Thyroid gland (tissue), 4 donors: ENCODE data around the gene SYTL3.

Experiments used
- CTCF ChIP-seq, 6 experiments: fragments of 200-600 bp in 3 of 6; fragments of 450-650 bp in 3 of 6; sonication (generic) in 3 of 6; IDR thresholded peaks; one replicate each; pipeline ENCODE4 v1.5.1; 2016 to 2019; ENCODE audit warnings: antibody characterized with exemption in 6 of 6, mild to moderate bottlenecking in 2 of 6, inconsistent platforms in 1 of 6, moderate library complexity in 1 of 6
- POLR2A ChIP-seq, 2 donors: fragments of 450-650 bp; IDR thresholded peaks; one replicate each; pipeline ENCODE4 v1.6.1; 2017; ENCODE audit warnings: antibody characterized with exemption in 2 of 2, mild to moderate bottlenecking in 2 of 2, moderate library complexity in 1 of 2

- TF ChIP-seq POLR2A (IDR thresholded peaks at IDR 0.05) (no peak), CTCF (IDR thresholded peaks at IDR 0.05) (no peak)
Measured at GRCh38 chr6:158653577-158654354, 3.9 kb downstream of the SYTL3 start.
